Type B pancreatic cell (in vitro differentiated cells): ENCODE data around the gene SNX9. TPM values are rescaled to one million over a fixed set of nuclear protein-coding genes. Genes with fewer than 3 reads are reported as not detected.
A peak's percentile ranks its signal among the peaks of the same experiment; 100 is the strongest.

ENCODE experiments used
- DNase-seq: peaks from one replicate; pipeline ENCODE4 v3.0.0; 2021; ENCODE audit warnings: mixed read lengths; ENCODE audit not compliant: unreplicated experiment; ENCODE audit errors: extremely low spot score
- H3K27ac Mint-ChIP-seq: 2 replicates; pipeline ENCODE4 v1.8.0; 2021; ENCODE audit warnings: mild to moderate bottlenecking, mixed read lengths
- H3K27me3 Mint-ChIP-seq: 2 replicates; pipeline ENCODE4 v1.8.0; 2021; ENCODE audit warnings: mixed read lengths
- H3K36me3 Mint-ChIP-seq: 2 replicates; pipeline ENCODE4 v1.8.0; 2021; ENCODE audit warnings: mixed read lengths
- H3K4me1 Mint-ChIP-seq: one replicate; pipeline ENCODE4 v1.8.0; 2021; ENCODE audit warnings: mixed read lengths; ENCODE audit not compliant: unreplicated experiment
- H3K4me3 Mint-ChIP-seq: 2 replicates; pipeline ENCODE4 v1.8.0; 2021; ENCODE audit warnings: mild to moderate bottlenecking, mixed read lengths
- H3K9me3 Mint-ChIP-seq: 2 replicates; pipeline ENCODE4 v1.8.0; 2021; ENCODE audit warnings: mixed read lengths
- CTCF ChIP-seq: fragments of 200-600 bp; sonication (generic); conservative IDR thresholded peaks from 2 replicates; pipeline ENCODE4 v1.5.0; 2021; ENCODE audit warnings: antibody characterized with exemption, mild to moderate bottlenecking
- total RNA-seq: library from RNA; stranded (reverse); gene quantifications from 2 replicates; pipeline ENCODE4 v1.2.1, GENCODE V29; 2021; ENCODE audit warnings: low replicate concordance

SNX9 gene
- total RNA-seq, 1 donor from 2014 or later = 23.2 TPM

GRCh38 chr6:157981395-157982101, 158.5 kb downstream of the SNX9 start, which contains the start of gene SYNJ2:
TSS of gene SYNJ2 (plus strand) at chr6:157981863. CDS start at chr6:157981962, 99 bp downstream.
- Mint-ChIP-seq H3K36me3 (no peaks in the 10 kb centered on the region), H3K27ac (peak within 1 kb of the TSS; percentile 67), H3K4me1 (peaks cover 23% of the 10 kb centered on the region), H3K9me3 (no peaks in the 10 kb centered on the region), H3K4me3 (peak within 1 kb of the TSS; percentile 92), H3K27me3 (peaks cover 9% of the 10 kb centered on the region)
- no peak for DNase-seq
- TF ChIP-seq CTCF = peak; percentile 72

GRCh38 chr6:157982102-157982562, 159.1 kb downstream of the SNX9 start:
- Mint-ChIP-seq H3K36me3 (no peaks in the 10 kb centered on the region), H3K4me1 (peaks cover 23% of the 10 kb centered on the region), H3K4me3 (peak overlapping the region; percentile 92), H3K27me3 (peaks cover 9% of the 10 kb centered on the region), H3K9me3 (no peaks in the 10 kb centered on the region), H3K27ac (peak overlapping the region; percentile 30)
- no peak for DNase-seq
- no peak for TF ChIP-seq CTCF

GRCh38 chr6:157982563-157983405, 159.7 kb downstream of the SNX9 start:
- TF ChIP-seq CTCF = peak; percentile 51
- Mint-ChIP-seq H3K4me3 (peak overlapping the region; percentile 92), H3K4me1 (peaks cover 19% of the 10 kb centered on the region), H3K9me3 (no peaks in the 10 kb centered on the region), H3K36me3 (no peaks in the 10 kb centered on the region), H3K27ac (peak overlapping the region; percentile 30), H3K27me3 (peaks cover 9% of the 10 kb centered on the region)
- no peak for DNase-seq

GRCh38 chr6:157983406-157984119, 160.5 kb downstream of the SNX9 start:
- no peak for TF ChIP-seq CTCF
- H3K4me3 Mint-ChIP-seq = peak overlapping the region; percentile 92
- peaks cover 24% of the 10 kb centered on the region for H3K4me1 Mint-ChIP-seq
- no peak for DNase-seq
- peak overlapping the region; percentile 30 for H3K27ac Mint-ChIP-seq
- H3K9me3 Mint-ChIP-seq = no peaks in the 10 kb centered on the region
- H3K27me3 Mint-ChIP-seq = peaks cover 9% of the 10 kb centered on the region
- no peaks in the 10 kb centered on the region for H3K36me3 Mint-ChIP-seq

GRCh38 chr6:157984128-157984527, 161.1 kb downstream of the SNX9 start:
- peak overlapping the region; percentile 63 for H3K4me3 Mint-ChIP-seq
- no peak for TF ChIP-seq CTCF
- H3K27ac Mint-ChIP-seq = no peak overlapping the region
- H3K36me3 Mint-ChIP-seq = no peaks in the 10 kb centered on the region
- no peaks in the 10 kb centered on the region for H3K9me3 Mint-ChIP-seq
- no peak for DNase-seq
- H3K4me1 Mint-ChIP-seq = peaks cover 24% of the 10 kb centered on the region
- peaks cover 9% of the 10 kb centered on the region for H3K27me3 Mint-ChIP-seq
